Measurements from ENCODE around the gene SUGP1. TPM values are rescaled to one million over a fixed set of nuclear protein-coding genes. Genes with fewer than 3 reads are reported as not detected.

Gene SUGP1
- polyA plus RNA-seq, 1 of the 3 experiments (the other 2 are of a cell fraction): 43.2 TPM

GRCh38 chr19:19343762-19344161, 23.5 kb upstream of the SUGP1 start:
- no peak overlapping the region for H3K9ac ChIP-seq
- WGBS (ENCODE audit: low lambda C conversion rate): 87% methylated on average over 10 of the region's 14 CpGs
- no peak overlapping the region for H2AFZ ChIP-seq (ENCODE audit: low read depth)
- no peaks in the 10 kb centered on the region for H4K20me1 ChIP-seq (ENCODE audit: insufficient read depth)
- H3K9me3 ChIP-seq: no peaks in the 10 kb centered on the region
- H3K9me2 ChIP-seq: no peaks in the 10 kb centered on the region
- H3K27me3 ChIP-seq (ENCODE audit: insufficient read depth): no peaks in the 10 kb centered on the region
- H3K79me2 ChIP-seq (ENCODE audit: insufficient read depth): no peaks in the 10 kb centered on the region
- no peak overlapping the region for H3K27ac ChIP-seq (ENCODE audit: low read depth in 2 of 2, low read length in 1 of 2)
- DNase-seq: no peak
- H3K4me1 ChIP-seq (ENCODE audit: control insufficient read depth in 1 of 2, insufficient read depth in 2 of 2, low read depth in 1 of 2, low read length in 1 of 2): no peaks in the 10 kb centered on the region
- H3K4me2 ChIP-seq: no peak overlapping the region
- H3K4me3 ChIP-seq (ENCODE audit: low read depth in 2 of 2, low read length in 1 of 2): no peak overlapping the region
- H3F3A ChIP-seq (replicated peaks; ENCODE audit: insufficient read depth): no peaks in the 10 kb centered on the region
- ChIA-PET CTCF (interaction anchor here (1.0 to 3.7 kb wide), 18 partner anchors 9 to 195 kb away, joined by 3 to 55 read pairs (median 10); partner anchors contain the start of genes BORCS8, MAU2 and RFXANK), POLR2A (no interaction called here)
- H3K36me3 ChIP-seq (replicated peaks in 1 of 2; ENCODE audit: control insufficient read depth in 1 of 2, insufficient read depth in 2 of 2, low read length in 1 of 2): peaks cover 24 to 67% of the 10 kb centered on the region in 2 experiments
- TF ChIP-seq IRF3 (IDR thresholded peaks at IDR 0.05; ENCODE audit: low read depth, low read length) (no peak), PBX3 (IDR thresholded peaks at IDR 0.05) (no peak), ZBTB33 (IDR thresholded peaks at IDR 0.05; ENCODE audit: borderline replicate concordance, low read depth) (no peak), MEF2A (IDR thresholded peaks at IDR 0.05; ENCODE audit: borderline replicate concordance, low read depth) (no peak), REST (IDR thresholded peaks at IDR 0.05; ENCODE audit: low read depth, low read length) (no peak), TCF12 (IDR thresholded peaks at IDR 0.05) (no peak), USF2 (IDR thresholded peaks at IDR 0.05; ENCODE audit: borderline replicate concordance, low read depth, low read length) (no peak)
